Measurements from ENCODE around the gene AP3S1. TPM values are rescaled to one million over a fixed set of nuclear protein-coding genes. Genes with fewer than 3 reads are reported as not detected.

AP3S1 gene
- total and polyA plus RNA-seq, 2 of the 13 experiments (the other 11 are each of a cell fraction or from before 2014, with no cell fraction given) = 50.5 to 85.9 TPM

DNA sequence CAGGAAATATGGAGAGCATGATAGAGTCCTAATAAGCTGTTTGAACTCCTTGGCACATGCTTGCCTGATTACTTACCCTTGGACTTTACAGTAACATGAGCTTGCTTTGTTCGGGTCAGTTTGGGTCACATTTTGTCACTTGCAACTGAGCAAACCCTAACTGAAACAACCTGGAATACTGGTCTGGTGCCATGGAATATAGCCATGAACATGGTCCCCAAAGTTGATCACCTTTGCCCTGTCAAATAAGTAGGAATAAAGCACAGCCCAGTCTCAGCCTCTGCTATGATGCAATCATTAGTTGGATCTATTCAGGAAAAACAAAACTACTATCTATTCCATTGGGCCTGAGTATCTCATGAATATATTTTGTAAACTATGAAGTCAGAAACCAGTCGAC, 43.5 kb upstream of the AP3S1 start:
- DNase-seq (ENCODE audit: low spot score) (no peak), FAIRE-seq (peak; percentile 56), ATAC-seq (peak; percentile 38; the same call in 2 of the 3 replicates)
- TF ChIP-seq ZMYM4 (CRISPR knock-in tag; IDR thresholded peaks at IDR 0.05) (peak; percentile 45; the same call in 1 of the 2 replicates), PHF21A (CRISPR knock-in tag; IDR thresholded peaks at IDR 0.05) (0 out of 2 replicates have a peak, but pooled peaks have one; percentile 24), CEBPB (IDR thresholded peaks at IDR 0.05; ENCODE audit: borderline replicate concordance, low read depth, low read length) (peak; percentile 86), CEBPG (CRISPR knock-in tag; IDR thresholded peaks at IDR 0.05) (peak; percentile 71), TAF1 (CRISPR knock-in tag; IDR thresholded peaks at IDR 0.05) (no peak), HNF4G (IDR thresholded peaks at IDR 0.05; ENCODE audit: borderline replicate concordance, low read depth, low read length) (0 out of 2 replicates have a peak, but pooled peaks have one; percentile 30), HNF4G (CRISPR knock-in tag; IDR thresholded peaks at IDR 0.05; ENCODE audit: borderline replicate concordance, low read depth) (no peak), HNF4A (CRISPR knock-in tag; IDR thresholded peaks at IDR 0.05) (peak; percentile 41; the same call in 1 of the 2 replicates), SOX6 (IDR thresholded peaks at IDR 0.05) (no peak), SOX6 (CRISPR knock-in tag; IDR thresholded peaks at IDR 0.05) (0 out of 2 replicates have a peak, but pooled peaks have one; percentile 18), ATF7 (IDR thresholded peaks at IDR 0.05) (0 out of 2 replicates have a peak, but pooled peaks have one; percentile 13), ATF7 (CRISPR knock-in tag; IDR thresholded peaks at IDR 0.05) (no peak), ZNF644 (CRISPR knock-in tag; IDR thresholded peaks at IDR 0.05; ENCODE audit: low read depth) (0 out of 2 replicates have a peak, but pooled peaks have one; percentile 23), MED13 (CRISPR knock-in tag; IDR thresholded peaks at IDR 0.05) (no peak)
- TF ChIP-seq, protein P1, sequence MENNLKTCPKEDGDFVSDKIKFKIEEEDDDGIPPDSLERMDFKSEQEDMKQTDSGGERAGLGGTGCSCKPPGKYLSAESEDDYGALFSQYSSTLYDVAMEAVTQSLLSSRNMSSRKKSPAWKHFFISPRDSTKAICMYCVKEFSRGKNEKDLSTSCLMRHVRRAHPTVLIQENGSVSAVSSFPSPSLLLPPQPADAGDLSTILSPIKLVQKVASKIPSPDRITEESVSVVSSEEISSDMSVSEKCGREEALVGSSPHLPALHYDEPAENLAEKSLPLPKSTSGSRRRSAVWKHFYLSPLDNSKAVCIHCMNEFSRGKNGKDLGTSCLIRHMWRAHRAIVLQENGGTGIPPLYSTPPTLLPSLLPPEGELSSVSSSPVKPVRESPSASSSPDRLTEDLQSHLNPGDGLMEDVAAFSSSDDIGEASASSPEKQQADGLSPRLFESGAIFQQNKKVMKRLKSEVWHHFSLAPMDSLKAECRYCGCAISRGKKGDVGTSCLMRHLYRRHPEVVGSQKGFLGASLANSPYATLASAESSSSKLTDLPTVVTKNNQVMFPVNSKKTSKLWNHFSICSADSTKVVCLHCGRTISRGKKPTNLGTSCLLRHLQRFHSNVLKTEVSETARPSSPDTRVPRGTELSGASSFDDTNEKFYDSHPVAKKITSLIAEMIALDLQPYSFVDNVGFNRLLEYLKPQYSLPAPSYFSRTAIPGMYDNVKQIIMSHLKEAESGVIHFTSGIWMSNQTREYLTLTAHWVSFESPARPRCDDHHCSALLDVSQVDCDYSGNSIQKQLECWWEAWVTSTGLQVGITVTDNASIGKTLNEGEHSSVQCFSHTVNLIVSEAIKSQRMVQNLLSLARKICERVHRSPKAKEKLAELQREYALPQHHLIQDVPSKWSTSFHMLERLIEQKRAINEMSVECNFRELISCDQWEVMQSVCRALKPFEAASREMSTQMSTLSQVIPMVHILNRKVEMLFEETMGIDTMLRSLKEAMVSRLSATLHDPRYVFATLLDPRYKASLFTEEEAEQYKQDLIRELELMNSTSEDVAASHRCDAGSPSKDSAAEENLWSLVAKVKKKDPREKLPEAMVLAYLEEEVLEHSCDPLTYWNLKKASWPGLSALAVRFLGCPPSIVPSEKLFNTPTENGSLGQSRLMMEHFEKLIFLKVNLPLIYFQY (CRISPR knock-in tag; IDR thresholded peaks at IDR 0.05; ENCODE audit: borderline replicate concordance) = no peak
- TF ChIP-seq, protein P2, sequence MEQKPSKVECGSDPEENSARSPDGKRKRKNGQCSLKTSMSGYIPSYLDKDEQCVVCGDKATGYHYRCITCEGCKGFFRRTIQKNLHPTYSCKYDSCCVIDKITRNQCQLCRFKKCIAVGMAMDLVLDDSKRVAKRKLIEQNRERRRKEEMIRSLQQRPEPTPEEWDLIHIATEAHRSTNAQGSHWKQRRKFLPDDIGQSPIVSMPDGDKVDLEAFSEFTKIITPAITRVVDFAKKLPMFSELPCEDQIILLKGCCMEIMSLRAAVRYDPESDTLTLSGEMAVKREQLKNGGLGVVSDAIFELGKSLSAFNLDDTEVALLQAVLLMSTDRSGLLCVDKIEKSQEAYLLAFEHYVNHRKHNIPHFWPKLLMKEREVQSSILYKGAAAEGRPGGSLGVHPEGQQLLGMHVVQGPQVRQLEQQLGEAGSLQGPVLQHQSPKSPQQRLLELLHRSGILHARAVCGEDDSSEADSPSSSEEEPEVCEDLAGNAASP (CRISPR knock-in tag; IDR thresholded peaks at IDR 0.05; ENCODE audit: borderline replicate concordance) = peak; percentile 64; the same call in 1 of the 2 replicates
- intact Hi-C loops (cut with micrococcal nuclease; ENCODE audit: unreplicated experiment) = no loop called here
- peaks cover 40% of the 10 kb centered on the region for H3K4me1 ChIP-seq (ENCODE audit: insufficient read depth, low read length)
- H4K20me1 ChIP-seq (ENCODE audit: insufficient read depth, low read length) = no peaks in the 10 kb centered on the region
- no peaks in the 10 kb centered on the region for H3K27me3 ChIP-seq (ENCODE audit: control insufficient read depth in 1 of 2, insufficient read depth in 2 of 2, low read length in 2 of 2)
- ChIA-PET POLR2A (no interaction called here), CTCF (ENCODE audit: low intra/inter-chr PET ratio, low total read pairs) (no interaction called here)
- H3K4me3 ChIP-seq (replicated peaks in 1 of 3; ENCODE audit: insufficient read depth in 1 of 3, low read depth in 2 of 3, low read length in 3 of 3) = peak overlapping the region in 1 of 3 experiments; percentile 12; a peak in 1 of 6 replicates
- H3K9me3 ChIP-seq (ENCODE audit: low read length) = no peaks in the 10 kb centered on the region
- 0% methylated on average over 1 of the region's 2 CpGs for WGBS (ENCODE audit: low lambda C conversion rate)
- in situ Hi-C loops (cut with HindIII; ENCODE audit: extremely low pct_ligation_motif_present, low pct_unique_long_range_greater_than_20kb) = no loop called here
- H3K4me2 ChIP-seq (ENCODE audit: low read depth, low read length) = peak overlapping the region; percentile 37; the same call in 1 of the 2 replicates
- H3K9ac ChIP-seq (ENCODE audit: insufficient read depth, low read depth, low read length) = no peak overlapping the region
- no TSS peak for BruUV-seq (replicated peaks)
- no peaks in the 10 kb centered on the region for H3K36me3 ChIP-seq (replicated peaks in 1 of 2; ENCODE audit: control insufficient read depth in 1 of 2, insufficient read depth in 2 of 2, low read length in 2 of 2)
- H3K27ac ChIP-seq (ENCODE audit: extremely low read length, insufficient read depth, low read length) = peak overlapping the region; percentile 24
- H2AFZ ChIP-seq (ENCODE audit: low read length) = no peak overlapping the region
- H3K79me2 ChIP-seq (ENCODE audit: insufficient read depth, low read length) = no peaks in the 10 kb centered on the region

All from HepG2 (cell line).